Activated effector memory CD4-positive, alpha-beta T cell treated with Interleukin-2 at 50 U/mL for 16 hours (primary cell): Measurements from ENCODE around the gene PSORS1C1.
"Not testable (repeated sequence)": the region's sequence is repeated elsewhere in the genome, so short reads cannot be mapped to it uniquely, and the experiment has no call there.

Experiments used
- DNase-seq: peaks from one replicate; pipeline ENCODE4 v3.0.0-alpha.2; 2020

The PSORS1C1 gene

DNA sequence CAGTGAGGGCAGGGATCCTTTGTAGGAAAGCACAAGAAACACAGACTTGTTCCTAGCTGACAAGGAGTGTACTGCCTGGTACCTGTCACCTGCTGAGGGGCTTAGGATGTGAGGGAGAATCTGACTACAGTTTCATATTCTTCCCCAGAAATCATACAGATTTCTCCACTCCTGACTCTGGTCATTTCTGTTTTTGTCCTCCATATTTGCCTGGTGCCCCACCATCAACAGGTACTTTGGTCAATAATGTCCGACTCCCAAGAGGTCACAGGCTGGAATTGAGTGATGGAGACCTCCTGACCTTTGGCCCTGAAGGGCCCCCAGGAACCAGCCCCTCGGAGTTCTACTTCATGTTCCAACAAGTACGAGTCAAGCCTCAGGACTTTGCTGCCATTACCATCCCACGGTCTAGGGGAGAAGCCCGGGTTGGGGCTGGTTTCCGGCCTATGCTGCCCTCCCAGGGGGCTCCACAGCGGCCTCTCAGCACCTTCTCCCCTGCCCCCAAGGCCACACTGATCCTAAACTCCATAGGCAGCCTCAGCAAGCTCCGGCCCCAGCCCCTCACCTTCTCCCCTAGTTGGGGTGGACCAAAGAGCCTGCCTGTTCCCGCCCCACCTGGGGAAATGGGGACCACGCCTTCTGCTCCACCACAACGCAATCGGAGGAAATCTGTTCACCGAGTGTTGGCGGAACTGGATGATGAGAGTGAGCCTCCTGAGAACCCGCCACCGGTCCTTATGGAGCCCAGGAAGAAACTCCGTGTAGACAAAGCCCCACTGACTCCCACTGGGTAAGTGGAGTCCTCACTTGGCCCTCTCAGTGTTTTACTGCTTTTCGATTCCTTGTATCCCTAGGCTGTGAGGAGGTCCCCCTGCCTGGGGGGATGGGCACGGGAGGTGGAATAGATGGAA, 46.9 kb downstream of the PSORS1C1 start:
- DNase-seq = no peak

- no peak for DNase-seq
These were observed 48.0 kb downstream of the PSORS1C1 start for GRCh38 chr6:31162463-31163165.

- DNase-seq = no peak
These were observed 49.3 kb downstream of the PSORS1C1 start for GRCh38 chr6:31163922-31164321.

DNA sequence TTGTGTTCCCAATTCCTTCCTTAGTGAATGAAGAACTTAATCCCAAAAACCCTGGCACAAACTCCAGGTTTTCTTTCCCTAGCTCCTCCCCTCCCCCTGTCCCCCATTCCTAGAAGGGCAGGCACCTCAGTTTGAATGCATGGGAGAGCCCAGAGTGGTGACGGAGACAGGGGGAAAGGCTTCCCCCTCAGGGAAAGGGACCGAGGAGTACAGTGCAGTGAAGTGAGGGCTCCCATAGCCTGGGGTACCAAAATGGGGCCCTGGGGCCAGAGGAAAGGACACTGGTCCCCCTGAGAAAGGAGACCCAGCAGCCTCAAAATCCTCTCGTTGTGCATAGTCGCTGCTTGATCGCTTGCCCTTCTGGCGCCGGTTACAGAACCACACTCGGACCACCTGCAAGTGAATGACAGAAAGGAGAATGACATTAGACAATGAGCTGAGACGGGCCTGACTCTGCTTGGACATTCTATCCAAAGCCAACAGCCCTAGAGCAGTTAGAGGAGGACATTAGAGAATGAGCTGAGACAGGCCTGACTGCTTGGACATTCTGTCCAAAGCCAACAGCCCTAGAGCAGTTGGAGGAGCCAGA, 50.0 kb downstream of the PSORS1C1 start:
- not testable (repeated sequence) for DNase-seq

GRCh38 chr6:31165064-31165832, 50.6 kb downstream of the PSORS1C1 start:
- DNase-seq = not testable (repeated sequence)

- DNase-seq = no peak
These were observed 51.4 kb downstream of the PSORS1C1 start for GRCh38 chr6:31165986-31166385.

GRCh38 chr6:31168606-31169005, 54.0 kb downstream of the PSORS1C1 start:
- DNase-seq = no peak

GRCh38 chr6:31169123-31169857, 54.7 kb downstream of the PSORS1C1 start:
- DNase-seq = no peak

- not testable (repeated sequence) for DNase-seq
These were observed 55.4 kb downstream of the PSORS1C1 start for GRCh38 chr6:31169858-31170599.

- no peak for DNase-seq
These were observed 55.9 kb downstream of the PSORS1C1 start, which contains the start of gene POU5F1 for GRCh38 chr6:31170600-31170881. Gene POU5F1, minus strand, starts transcription at chr6:31170682. Its CDS starts 62 bp downstream, at chr6:31170620.

GRCh38 chr6:31170987-31171671, 56.5 kb downstream of the PSORS1C1 start:
- no peak for DNase-seq

DNA sequence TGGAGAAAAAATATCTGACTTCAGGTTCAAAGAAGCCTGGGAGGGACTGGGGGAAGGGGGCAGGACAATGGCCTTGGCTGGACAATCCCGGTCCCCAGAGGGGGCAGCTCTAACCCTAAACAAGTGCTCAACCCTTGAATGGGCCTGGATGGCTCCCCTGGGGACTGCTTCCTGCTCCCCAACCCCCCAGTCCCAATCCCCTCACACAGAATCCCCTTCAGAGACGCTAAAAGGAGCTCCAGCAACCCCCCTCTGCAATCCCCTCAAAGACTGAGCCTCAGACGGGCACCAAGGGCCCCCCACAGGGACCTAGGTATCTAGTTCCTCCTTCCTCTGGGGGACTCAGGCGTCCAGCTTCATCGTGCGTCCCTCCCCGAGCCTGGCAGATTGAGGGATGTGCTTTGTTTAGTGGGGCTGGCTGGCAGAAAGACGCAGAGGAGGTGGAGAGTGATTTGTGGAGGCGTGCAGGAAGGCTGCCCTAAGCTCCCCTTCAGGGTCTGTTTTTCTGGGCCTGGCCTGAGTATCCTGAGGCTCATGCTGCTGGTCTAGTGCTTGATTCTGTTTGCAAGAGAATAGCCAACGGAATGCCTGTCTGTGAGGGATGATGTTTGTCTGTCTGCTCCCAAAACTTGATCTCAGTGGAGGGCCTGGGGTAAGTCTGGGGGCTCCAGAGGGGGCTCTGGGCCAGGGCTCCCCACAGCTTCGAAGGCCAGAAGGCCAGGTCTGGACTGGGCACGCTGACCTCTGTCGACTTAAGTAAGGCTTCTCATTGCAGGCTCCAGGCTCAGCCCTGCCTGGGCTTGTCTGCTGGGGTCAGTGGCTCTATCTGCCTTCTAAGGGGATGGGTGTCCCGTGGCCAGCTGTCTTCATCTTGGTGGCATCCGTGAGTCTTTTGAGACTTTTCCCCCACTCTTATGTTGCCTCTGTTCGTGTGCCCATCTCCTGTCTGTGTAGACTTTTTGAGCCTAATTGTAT, 57.6 kb downstream of the PSORS1C1 start:
- DNase-seq = no peak

DNA sequence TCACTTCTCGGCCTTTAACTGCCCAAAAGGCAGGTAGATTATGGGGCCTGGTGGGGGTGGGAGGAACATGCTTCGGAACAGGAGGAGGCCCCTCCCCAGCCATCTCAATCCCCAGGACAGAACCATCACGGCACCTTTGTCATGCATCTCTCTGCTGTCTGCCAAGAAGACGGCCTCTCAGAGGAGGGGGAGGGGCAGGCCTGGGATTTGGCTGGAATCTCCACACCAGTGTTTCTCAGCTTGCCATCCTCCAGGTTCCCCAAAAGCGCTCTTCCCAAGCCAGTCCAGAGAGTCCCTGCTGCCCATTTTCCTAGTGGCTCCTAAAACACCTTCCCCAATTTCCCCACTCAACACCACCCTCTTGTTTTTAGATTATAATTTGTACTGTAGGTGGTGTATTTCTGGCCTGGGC, 58.4 kb downstream of the PSORS1C1 start:
- DNase-seq = no peak

DNA sequence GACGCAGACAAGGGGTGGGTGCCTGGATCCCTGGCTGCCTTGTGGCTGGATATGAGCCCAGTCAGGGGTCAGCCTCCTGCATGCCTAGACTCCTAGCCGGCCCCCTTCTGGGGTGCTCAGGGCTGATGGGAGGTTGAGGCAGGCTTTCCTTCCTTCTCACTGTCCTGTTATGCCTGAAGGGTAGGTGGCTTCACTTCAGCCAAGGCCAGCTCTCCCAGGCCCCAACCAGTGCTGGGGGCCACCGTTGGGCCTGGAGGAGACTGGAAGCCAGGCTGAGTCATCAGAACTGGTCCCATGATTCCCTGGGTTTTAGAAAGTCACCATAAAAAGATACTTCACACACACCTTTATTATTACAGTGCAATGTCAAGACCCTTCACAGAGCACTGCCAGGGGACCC, 58.8 kb downstream of the PSORS1C1 start:
- DNase-seq = no peak

DNA sequence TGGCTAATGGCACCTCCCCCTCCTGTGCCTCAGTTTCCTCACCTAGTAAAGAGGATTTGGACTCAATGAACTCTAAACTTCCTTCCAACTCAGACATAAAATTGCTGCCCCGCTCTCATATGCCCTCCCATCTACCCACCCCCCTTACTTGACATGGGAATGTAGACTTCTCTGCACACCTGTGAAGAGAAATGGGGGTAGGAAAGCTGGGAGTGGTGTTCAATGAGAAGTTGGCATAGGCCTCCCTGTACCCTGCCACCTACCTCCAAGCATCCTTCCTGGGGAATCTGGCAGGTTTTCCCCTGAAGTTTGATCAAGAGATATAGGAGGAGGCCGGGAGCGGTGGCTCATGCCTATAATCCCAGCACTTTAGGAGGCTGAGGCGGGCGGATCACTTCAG, 59.8 kb downstream of the PSORS1C1 start:
- DNase-seq = no peak

- DNase-seq = no peak
These were observed 61.4 kb downstream of the PSORS1C1 start for GRCh38 chr6:31175971-31176370.

DNA sequence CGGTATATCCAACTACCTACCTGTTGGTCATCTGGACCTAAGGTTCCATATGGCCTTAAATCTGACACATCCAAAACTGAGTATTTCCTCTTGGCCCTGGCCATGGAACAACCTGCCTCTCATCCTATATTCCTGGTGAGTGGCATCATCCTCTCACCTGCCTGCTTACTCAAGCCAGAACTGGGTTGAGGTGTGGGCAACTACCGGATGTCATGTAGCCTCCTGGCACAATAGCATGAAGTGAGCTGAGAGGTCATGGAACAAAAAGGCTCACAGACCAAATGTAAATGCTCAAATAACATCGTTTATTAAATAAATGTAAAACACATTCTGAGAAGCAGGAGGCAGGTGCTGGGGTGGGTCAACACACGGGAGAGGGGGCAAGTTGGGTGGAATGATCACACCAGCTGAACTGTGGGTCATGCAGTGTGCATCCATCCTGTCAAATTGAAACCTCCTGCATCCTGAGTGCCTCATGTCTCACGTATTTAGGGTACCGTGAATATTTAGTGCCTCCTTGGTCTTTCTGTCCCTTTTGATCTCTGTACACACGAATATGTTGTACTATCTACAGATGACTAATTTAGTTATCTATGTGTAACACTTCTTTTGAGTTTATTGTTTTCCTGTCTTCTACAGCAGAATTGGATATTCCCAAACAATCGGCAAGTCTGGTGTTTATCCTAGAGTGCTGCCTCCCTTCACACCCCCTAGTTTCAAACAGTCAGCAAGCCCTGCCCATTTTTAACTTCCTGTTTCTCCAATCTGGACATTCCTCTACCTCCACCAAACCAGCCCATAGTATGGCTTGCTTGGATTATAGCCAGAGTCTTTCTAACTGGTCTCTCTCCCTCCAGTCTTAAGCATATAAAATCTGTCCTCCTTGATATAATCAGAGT, 63.8 kb downstream of the PSORS1C1 start:
- DNase-seq = no peak

DNA sequence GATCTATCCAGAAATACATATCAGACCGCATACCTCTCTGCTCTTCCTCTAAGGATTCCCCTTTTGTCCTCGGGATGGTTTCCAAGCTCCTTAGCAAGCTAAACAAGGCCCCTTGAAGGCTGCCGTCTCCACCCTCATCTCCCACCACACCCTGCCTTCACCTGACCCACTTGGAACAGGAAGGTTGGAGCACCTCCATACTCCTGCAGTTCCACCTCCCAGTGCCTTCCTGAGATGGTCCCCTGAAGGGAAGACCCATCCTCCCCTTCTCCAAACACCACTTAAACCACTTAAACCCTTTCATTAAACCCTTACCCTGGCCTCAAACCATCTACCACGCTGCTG, 64.4 kb downstream of the PSORS1C1 start:
- no peak for DNase-seq

- DNase-seq = no peak
These were observed 65.3 kb downstream of the PSORS1C1 start for GRCh38 chr6:31179896-31180295.
